ENCODE results near the gene TAS1R3.

GRCh38 chr1:1328254-1328653 lies 2.8 kb upstream of the TAS1R3 start:
- TF ChIP-seq, protein P1, sequence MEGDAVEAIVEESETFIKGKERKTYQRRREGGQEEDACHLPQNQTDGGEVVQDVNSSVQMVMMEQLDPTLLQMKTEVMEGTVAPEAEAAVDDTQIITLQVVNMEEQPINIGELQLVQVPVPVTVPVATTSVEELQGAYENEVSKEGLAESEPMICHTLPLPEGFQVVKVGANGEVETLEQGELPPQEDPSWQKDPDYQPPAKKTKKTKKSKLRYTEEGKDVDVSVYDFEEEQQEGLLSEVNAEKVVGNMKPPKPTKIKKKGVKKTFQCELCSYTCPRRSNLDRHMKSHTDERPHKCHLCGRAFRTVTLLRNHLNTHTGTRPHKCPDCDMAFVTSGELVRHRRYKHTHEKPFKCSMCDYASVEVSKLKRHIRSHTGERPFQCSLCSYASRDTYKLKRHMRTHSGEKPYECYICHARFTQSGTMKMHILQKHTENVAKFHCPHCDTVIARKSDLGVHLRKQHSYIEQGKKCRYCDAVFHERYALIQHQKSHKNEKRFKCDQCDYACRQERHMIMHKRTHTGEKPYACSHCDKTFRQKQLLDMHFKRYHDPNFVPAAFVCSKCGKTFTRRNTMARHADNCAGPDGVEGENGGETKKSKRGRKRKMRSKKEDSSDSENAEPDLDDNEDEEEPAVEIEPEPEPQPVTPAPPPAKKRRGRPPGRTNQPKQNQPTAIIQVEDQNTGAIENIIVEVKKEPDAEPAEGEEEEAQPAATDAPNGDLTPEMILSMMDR (IDR thresholded peaks at IDR 0.05; ENCODE audit: insufficient read depth, low read depth, low read length): no peak
- TF ChIP-seq EZH2 (IDR thresholded peaks at IDR 0.05; ENCODE audit: insufficient read depth, low read length): no peak

Measured in astrocyte (in vitro differentiated cells and primary cell).